Measurements from ENCODE around the gene MAPK8.

DNA sequence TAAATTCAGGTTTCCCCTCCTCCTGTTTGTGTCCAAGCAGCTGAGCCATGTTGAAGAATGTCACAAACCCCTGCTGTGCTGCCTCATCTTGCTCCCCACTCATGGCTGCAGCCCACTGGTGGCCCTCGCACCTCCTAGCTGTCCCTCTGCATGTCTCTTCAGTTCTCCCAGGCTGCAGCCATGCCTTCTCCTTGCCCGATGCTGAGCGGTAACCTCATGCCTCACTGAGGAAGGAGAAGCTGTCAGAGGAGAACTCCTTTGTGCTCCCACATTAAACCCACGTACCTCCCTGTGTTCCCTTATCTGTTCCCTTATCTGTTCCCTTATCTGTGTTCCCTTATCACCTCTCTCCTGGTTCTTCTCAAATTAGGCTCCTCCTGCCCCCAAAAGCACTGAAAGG lies 21.7 kb upstream of the MAPK8 start:
- no peak for TF ChIP-seq GATA2 (IDR thresholded peaks at IDR 0.05; ENCODE audit: low read depth, low read length)
- TF ChIP-seq GATA3 (IDR thresholded peaks at IDR 0.05; ENCODE audit: low read depth, low read length) = no peak

Measured in SH-SY5Y (cell line).